Stimulated activated CD4-positive, alpha-beta T cell treated with anti-CD3 and anti-CD28 coated beads, Interleukin-2, amount 100 ng/mL, for 4 hours (primary cell): Measurements from ENCODE around the gene CCDC32.

ENCODE experiments used
- DNase-seq: peaks from one replicate; pipeline ENCODE4 v3.0.0-alpha.2; 2020; ENCODE audit warnings: low read depth

Gene CCDC32

DNA sequence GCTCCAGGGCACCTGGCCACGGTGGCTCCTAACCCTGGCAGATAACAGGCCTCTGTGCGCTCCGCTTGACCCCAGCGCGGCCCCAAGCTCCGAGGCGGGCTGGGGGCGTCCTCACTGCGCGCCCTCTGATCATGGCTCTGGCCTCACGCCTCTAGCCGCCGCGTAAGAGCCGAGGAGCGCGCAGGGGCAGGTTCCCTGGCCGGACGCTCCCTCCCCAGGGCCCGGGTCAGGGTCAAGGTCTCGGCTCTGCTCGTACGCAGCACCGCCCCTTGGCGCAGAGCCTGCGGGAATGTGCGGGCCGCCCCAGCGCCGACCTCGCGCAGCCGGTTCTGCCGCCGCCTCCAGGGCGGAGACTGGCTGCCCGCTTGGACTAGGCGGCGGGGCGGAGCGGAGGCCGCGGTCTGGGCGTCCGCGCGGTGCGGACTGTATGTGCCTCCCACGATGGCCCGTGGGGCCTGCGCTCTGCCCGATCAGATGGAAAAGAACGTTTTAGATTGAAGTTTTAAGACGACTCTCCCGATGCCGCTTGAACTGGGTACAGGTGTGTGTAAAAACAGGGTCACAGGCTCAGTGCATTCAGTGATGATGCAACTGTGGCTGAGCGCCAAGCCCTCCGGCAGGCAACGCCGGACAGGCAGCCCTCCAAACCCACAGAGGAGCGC lies 53.2 kb downstream of the CCDC32 start:
- DNase-seq = no peak

DNA sequence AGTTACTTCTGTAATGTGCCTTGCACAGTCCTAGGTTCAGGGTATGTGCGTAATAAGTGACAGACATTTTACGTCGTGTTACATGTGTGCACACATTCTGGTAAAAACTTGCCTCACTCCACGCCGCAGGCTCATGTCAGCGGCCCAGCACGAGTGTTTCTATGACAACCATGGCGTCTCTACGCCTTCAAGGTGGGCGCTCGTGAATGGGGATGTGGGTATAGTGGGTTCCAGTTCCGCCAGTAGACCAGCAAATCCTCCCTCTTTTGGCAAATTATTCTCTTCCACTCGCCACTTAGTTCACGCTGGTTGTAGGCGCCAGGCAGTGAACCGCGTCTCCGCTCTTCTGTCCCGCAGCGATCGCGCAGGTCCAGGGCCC lies 53.8 kb downstream of the CCDC32 start:
- DNase-seq = no peak

- DNase-seq = no peak
These were observed 54.6 kb downstream of the CCDC32 start for GRCh38 chr15:40510201-40510600.

GRCh38 chr15:40508216-40508615 lies 56.6 kb downstream of the CCDC32 start:
- DNase-seq = no peak

DNA sequence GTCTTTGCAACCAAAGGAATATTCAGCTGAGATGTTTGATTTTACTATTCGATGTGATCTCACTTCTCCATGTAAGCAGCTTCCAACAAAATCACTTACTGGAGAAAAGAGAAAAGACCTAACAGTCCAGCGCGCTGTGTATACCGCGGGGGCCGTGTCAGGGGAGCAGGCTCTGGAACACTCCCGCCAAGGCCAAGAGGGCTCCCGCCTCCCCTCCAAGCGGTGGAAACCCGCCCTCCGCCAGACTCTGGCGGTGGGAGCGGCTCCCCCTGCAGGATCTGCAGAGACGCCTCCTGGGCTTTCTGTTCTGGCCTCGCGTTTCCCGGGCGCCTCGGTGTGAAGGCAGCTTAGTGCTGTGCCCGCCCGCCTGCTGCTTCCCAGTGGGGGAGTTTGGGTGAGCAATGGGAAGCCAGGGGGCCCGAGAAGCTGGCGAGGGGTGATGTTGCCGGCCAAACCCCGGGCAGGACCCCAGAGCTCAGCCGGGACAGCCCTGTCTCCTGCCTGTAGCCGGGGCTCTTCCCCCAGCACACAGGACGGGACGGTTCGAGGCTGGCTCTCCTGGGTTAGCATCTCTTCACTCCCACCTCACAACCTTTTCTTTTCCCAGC lies 57.8 kb downstream of the CCDC32 start:
- peak; percentile 54 for DNase-seq
